SK-N-SH (cell line): ENCODE results near the gene PRKG1. TPM values are rescaled to one million over a fixed set of nuclear protein-coding genes. Genes with fewer than 3 reads are reported as not detected.

Experiments
- CTCF ChIA-PET: fragments of 300-600, 350-600 bp; formaldehyde crosslinking; extraction: SDS; loops from one replicate; lab custom pipeline; 2021; lab: Yijun Ruan, JAX
- POLR2A ChIA-PET: fragments of 350-600 bp; sonication (Branson Sonifier 250); formaldehyde crosslinking; extraction: SDS; loops from one replicate; lab custom pipeline; 2020; ENCODE audit warnings: antibody characterized with exemption, inconsistent platforms; lab: Yijun Ruan, JAX
- DNase-seq: peaks from one replicate; pipeline ENCODE4 v3.0.0; 2012
- H2AFZ ChIP-seq: fragments of 200-600 bp; sonication (generic); 2 replicates; pipeline ENCODE4 v1.8.1; 2016; ENCODE audit warnings: antibody characterized with exemption, mild to moderate bottlenecking, low read depth
- H3F3A ChIP-seq: fragments of 200-600 bp; sonication (generic); replicated peaks from 2 replicates; pipeline ENCODE3; 2016; ENCODE audit warnings: antibody characterized with exemption, mild to moderate bottlenecking; ENCODE audit not compliant: insufficient read depth
- H3K27ac ChIP-seq, 2 experiments: fragments of 200-500 bp in 1 of 2; fragments of 200-600 bp in 1 of 2; sonication (Bioruptor generic) in 1 of 2; sonication (generic), shearing (Covaris generic) in 1 of 2; 2 replicates each; pipeline versions ENCODE4 v1.5.1 to v1.6.1; 2014 to 2016; ENCODE audit warnings: low read depth in 2 of 2, inconsistent platforms in 1 of 2, low read length in 1 of 2, mild to moderate bottlenecking in 1 of 2, mixed read lengths in 1 of 2
- H3K27me3 ChIP-seq: fragments of 200-600 bp; sonication (generic), shearing (Covaris generic); 2 replicates; pipeline ENCODE4 v1.6.1; 2016; ENCODE audit warnings: mixed run types; ENCODE audit not compliant: insufficient read depth
- H3K36me3 ChIP-seq, 2 experiments: fragments of 200-500 bp in 1 of 2; fragments of 200-600 bp in 1 of 2; sonication (Bioruptor generic) in 1 of 2; sonication (generic) in 1 of 2; replicated peaks in 1 of 2; 2 replicates each; pipeline versions ENCODE3 to v1.5.1; 2014 to 2016; ENCODE audit warnings: low read length in 1 of 2, mild to moderate bottlenecking in 1 of 2; ENCODE audit not compliant: insufficient read depth in 2 of 2, control insufficient read depth in 1 of 2
- H3K4me1 ChIP-seq, 2 experiments: fragments of 200-500 bp in 1 of 2; fragments of 200-600 bp in 1 of 2; sonication (Bioruptor generic) in 1 of 2; sonication (generic), shearing (Covaris generic) in 1 of 2; 2 replicates each; pipeline versions ENCODE4 v1.5.1 to v1.6.1; 2014 to 2016; ENCODE audit warnings: low read depth in 1 of 2, low read length in 1 of 2, mixed run types in 1 of 2; ENCODE audit not compliant: insufficient read depth in 2 of 2, control insufficient read depth in 1 of 2
- H3K4me2 ChIP-seq: fragments of 200-600 bp; sonication (generic), shearing (Covaris generic); 2 replicates; pipeline ENCODE4 v1.6.1; 2017; ENCODE audit warnings: mixed run types
- H3K4me3 ChIP-seq, 2 experiments: fragments of 200-500 bp in 1 of 2; fragments of 200-600 bp in 1 of 2; sonication (Bioruptor generic) in 1 of 2; sonication (generic), shearing (Covaris generic) in 1 of 2; 2 replicates each; pipeline versions ENCODE4 v1.5.1 to v1.8.1; 2014 to 2016; ENCODE audit warnings: low read depth in 2 of 2, inconsistent platforms in 1 of 2, low read length in 1 of 2, mild to moderate bottlenecking in 1 of 2, mixed read lengths in 1 of 2, moderate library complexity in 1 of 2
- H3K79me2 ChIP-seq: fragments of 200-600 bp; sonication (generic); 2 replicates; pipeline ENCODE4 v1.8.1; 2017; ENCODE audit warnings: mild to moderate bottlenecking; ENCODE audit not compliant: insufficient read depth
- H3K9ac ChIP-seq: fragments of 200-600 bp; sonication (generic); 2 replicates; pipeline ENCODE4 v1.6.1; 2017; ENCODE audit warnings: mixed run types
- H3K9me2 ChIP-seq: fragments of 200-600 bp; sonication (generic); 2 replicates; pipeline ENCODE4 v1.6.1; 2017; ENCODE audit warnings: mixed run types
- H3K9me3 ChIP-seq: fragments of 200-600 bp; sonication (generic); 2 replicates; pipeline ENCODE4 v1.6.1; 2017; ENCODE audit warnings: mixed run types, mild to moderate bottlenecking, moderate library complexity
- H4K20me1 ChIP-seq: fragments of 200-600 bp; sonication (generic); 2 replicates; pipeline ENCODE4 v1.6.1; 2017; ENCODE audit warnings: mild to moderate bottlenecking, mixed run types; ENCODE audit not compliant: insufficient read depth
- CHD2 ChIP-seq: fragments of 150-350 bp; IDR thresholded peaks from 2 replicates; pipeline ENCODE4 v1.6.1; 2018; ENCODE audit warnings: low read length; ENCODE audit not compliant: partially characterized antibody
- CTCF ChIP-seq: fragments of 200-600 bp; sonication (generic); IDR thresholded peaks from 2 replicates; pipeline ENCODE4 v1.6.1; 2017; ENCODE audit warnings: antibody characterized with exemption, mild to moderate bottlenecking, moderate library complexity
- EP300 ChIP-seq, 2 experiments: IDR thresholded peaks; 2 replicates each; pipeline versions ENCODE4 v1.4.0 to v1.6.1; 2012; ENCODE audit warnings: borderline replicate concordance in 1 of 2, low read depth in 1 of 2, low read length in 1 of 2
- FOSL2 ChIP-seq: IDR thresholded peaks from 2 replicates; pipeline ENCODE4 v1.4.0; 2012; ENCODE audit warnings: low read depth, mild to moderate bottlenecking, moderate library complexity, borderline replicate concordance
- FOXJ3 ChIP-seq: sonication (generic); formaldehyde crosslinking; IDR thresholded peaks from 2 replicates; pipeline ENCODE4 v1.5.1; 2020; ENCODE audit warnings: mild to moderate bottlenecking, missing genetic modification reagents
- IRF3 ChIP-seq: fragments of 150-350 bp; IDR thresholded peaks from 2 replicates; pipeline ENCODE4 v1.6.1; 2016; ENCODE audit warnings: mild to moderate bottlenecking, low read depth, low read length
- MEF2A ChIP-seq: IDR thresholded peaks from 2 replicates; pipeline ENCODE4 v1.4.0; 2012; ENCODE audit warnings: low read depth, borderline replicate concordance
- MXI1 ChIP-seq: IDR thresholded peaks from 2 replicates; pipeline ENCODE4 v1.6.1; 2012; ENCODE audit warnings: mild to moderate bottlenecking, low read depth, low read length, improper control_type of control experiment
- NRF1 ChIP-seq: IDR thresholded peaks from 2 replicates; pipeline ENCODE4 v1.6.1; 2012; ENCODE audit warnings: low read depth, mild to moderate bottlenecking, low read length
- POLR2AphosphoS5 ChIP-seq: IDR thresholded peaks from 2 replicates; pipeline ENCODE4 v1.6.1; 2012; ENCODE audit warnings: low read depth, low read length
- RFX5 ChIP-seq: IDR thresholded peaks from 2 replicates; pipeline ENCODE4 v1.6.1; 2012; ENCODE audit warnings: mild to moderate bottlenecking, improper control_type of control experiment, low read length
- SMC3 ChIP-seq: IDR thresholded peaks from 2 replicates; pipeline ENCODE4 v1.6.1; 2012; ENCODE audit warnings: low read depth, low read length, improper control_type of control experiment
- TAF1 ChIP-seq: IDR thresholded peaks from 2 replicates; pipeline ENCODE4 v1.6.1; 2012; ENCODE audit warnings: low read depth, mild to moderate bottlenecking, low read length, moderate library complexity, borderline replicate concordance
- USF1 ChIP-seq: IDR thresholded peaks from 2 replicates; pipeline ENCODE4 v1.4.0; 2012; ENCODE audit warnings: low read depth, borderline replicate concordance
- USF2 ChIP-seq: fragments of 150-350 bp; IDR thresholded peaks from 2 replicates; pipeline ENCODE4 v1.6.1; 2017; ENCODE audit warnings: antibody characterized with exemption, low read length, low read depth, borderline replicate concordance
- ZBTB33 ChIP-seq: IDR thresholded peaks from 2 replicates; pipeline ENCODE4 v1.4.0; 2012; ENCODE audit warnings: low read depth, borderline replicate concordance
- WGBS: methylation state at CpG from one replicate; pipeline ENCODE4 v1.1.6; 2017; ENCODE audit warnings: low lambda C conversion rate; 5-methylcytosine and 5-hydroxymethylcytosine counted together
- polyA plus RNA-seq, 3 experiments: library from polyadenylated mRNA; depleted of rRNA; stranded (reverse); fragments of >200 nt; gene quantifications; 2 replicates each; pipeline ENCODE4 v1.2.3, GENCODE V29; 2012

PRKG1 gene
- polyA plus RNA-seq, 1 of the 3 experiments (the other 2 are of a cell fraction): 4.1 TPM

- no peaks in the 10 kb centered on the region for H3K79me2 ChIP-seq
- no peak overlapping the region for H3K4me3 ChIP-seq
- H3K36me3 ChIP-seq: no peaks in the 10 kb centered on the region
- H3K27me3 ChIP-seq: no peaks in the 10 kb centered on the region
- POLR2A ChIA-PET: no interaction called here
- no peak overlapping the region for H3K4me2 ChIP-seq
- no peaks in the 10 kb centered on the region for H3K9me2 ChIP-seq
- no peaks in the 10 kb centered on the region for H3K9me3 ChIP-seq
- no peak overlapping the region for H2AFZ ChIP-seq
- no peak overlapping the region for H3K9ac ChIP-seq
- CTCF ChIA-PET: no interaction called here
- no peak for TF ChIP-seq FOSL2
- TF ChIP-seq CTCF: no peak
- TF ChIP-seq FOXJ3: no peak
- no peak for TF ChIP-seq MXI1
- TF ChIP-seq IRF3: no peak
- TF ChIP-seq EP300 (IDR thresholded peaks at IDR 0.05; ENCODE audit: borderline replicate concordance in 1 of 2, low read depth in 1 of 2, low read length in 1 of 2): no peak
- TF ChIP-seq NRF1: no peak
- no peak for TF ChIP-seq TAF1
- TF ChIP-seq ZBTB33: no peak
- TF ChIP-seq RFX5: no peak
- TF ChIP-seq MEF2A: no peak
- TF ChIP-seq SMC3: no peak
- TF ChIP-seq POLR2AphosphoS5: no peak
- no peak for TF ChIP-seq USF1
- no peak for TF ChIP-seq CHD2
- TF ChIP-seq USF2: no peak
- H3K27ac ChIP-seq: peak overlapping the region in 1 of 2 experiments; percentile 58; a peak in 1 of 4 replicates
- H3K4me1 ChIP-seq: peaks cover 0 to 15% of the 10 kb centered on the region in 2 experiments; a peak in 2 of 4 replicates
- H4K20me1 ChIP-seq: no peaks in the 10 kb centered on the region
- no peaks in the 10 kb centered on the region for H3F3A ChIP-seq
- WGBS: 76% methylated on average over 1 of the region's 1 CpG
- no peak for DNase-seq
Observed at GRCh38 chr10:51231754-51232153, 157.5 kb downstream of the PRKG1 start.
